ENCODE results near the gene HIC1.

GRCh38 chr17:2051061-2051932 lies 3.6 kb upstream of the HIC1 start:
- TF ChIP-seq PRDM10 (IDR thresholded peaks at IDR 0.05; ENCODE audit: partially characterized antibody) (no peak), MAFF (IDR thresholded peaks at IDR 0.05; ENCODE audit: low read length) (no peak)

Data from K562 (cell line).